Endodermal cell (in vitro differentiated cells): Measurements from ENCODE around the gene MS4A12. TPM values are rescaled to one million over a fixed set of nuclear protein-coding genes. Genes with fewer than 3 reads are reported as not detected.

ENCODE experiments used
- DNase-seq: peaks from one replicate; pipeline ENCODE4 v3.0.0-alpha.2; 2017
- H3K27ac ChIP-seq: 2 replicates; pipeline ENCODE4 v1.5.1; 2013; ENCODE audit warnings: mild to moderate bottlenecking, low read depth, low read length, moderate library complexity
- H3K27me3 ChIP-seq: 2 replicates; pipeline ENCODE4 v1.6.1; 2013; ENCODE audit warnings: mild to moderate bottlenecking, low read length, moderate library complexity; ENCODE audit not compliant: insufficient read depth, control insufficient read depth, poor library complexity, severe bottlenecking
- H3K36me3 ChIP-seq: 2 replicates; pipeline ENCODE4 v1.7.0; 2013; ENCODE audit warnings: mild to moderate bottlenecking, low read length, moderate library complexity; ENCODE audit not compliant: control insufficient read depth, insufficient read depth
- H3K4me1 ChIP-seq: one replicate; pipeline ENCODE4 v1.7.0; 2013; ENCODE audit warnings: low read length; ENCODE audit not compliant: control insufficient read depth, insufficient read depth
- H3K4me3 ChIP-seq: 2 replicates; pipeline ENCODE4 v1.5.1; 2013; ENCODE audit warnings: mild to moderate bottlenecking, low read length, moderate library complexity
- H3K9ac ChIP-seq: 2 replicates; pipeline ENCODE4 v1.6.1; 2013; ENCODE audit warnings: mild to moderate bottlenecking, low read length, moderate library complexity; ENCODE audit not compliant: poor library complexity, severe bottlenecking; ENCODE audit errors: extremely low read depth
- H3K9me3 ChIP-seq: 2 replicates; pipeline ENCODE4 v1.6.1; 2013; ENCODE audit warnings: mild to moderate bottlenecking, low read length, moderate library complexity; ENCODE audit not compliant: control insufficient read depth
- H3K27ac Mint-ChIP-seq: 2 replicates; pipeline ENCODE4 v1.8.0; 2020; ENCODE audit warnings: mixed read lengths
- H3K27me3 Mint-ChIP-seq: 2 replicates; pipeline ENCODE4 v1.8.0; 2021; ENCODE audit warnings: mild to moderate bottlenecking, mixed read lengths; ENCODE audit not compliant: insufficient read depth
- H3K36me3 Mint-ChIP-seq: 2 replicates; pipeline ENCODE4 v1.8.0; 2020; ENCODE audit warnings: low read depth, mixed read lengths
- H3K4me1 Mint-ChIP-seq: 2 replicates; pipeline ENCODE4 v1.8.0; 2020; ENCODE audit warnings: mixed read lengths
- H3K4me3 Mint-ChIP-seq: 2 replicates; pipeline ENCODE4 v1.8.0; 2020; ENCODE audit warnings: mild to moderate bottlenecking, moderate library complexity, mixed read lengths
- H3K9me3 Mint-ChIP-seq: 2 replicates; pipeline ENCODE4 v1.8.0; 2020; ENCODE audit warnings: mild to moderate bottlenecking, mixed read lengths
- CTCF ChIP-seq: fragments of 200-600 bp; sonication (generic); conservative IDR thresholded peaks from 2 replicates; pipeline ENCODE4 v1.5.0; 2021; ENCODE audit warnings: antibody characterized with exemption, mild to moderate bottlenecking
- WGBS, 2 experiments: methylation state at CpG; one replicate each; pipeline versions ENCODE4 v1.1.5 to v1.1.7; 2013; ENCODE audit warnings: missing lambda C conversion rate in 2 of 2, mixed read lengths in 1 of 2; ENCODE audit not compliant: insufficient coverage in 1 of 2, insufficient read length in 1 of 2; 5-methylcytosine and 5-hydroxymethylcytosine counted together
- total RNA-seq, 2 donors: library from RNA; stranded (reverse); fragmentation: NEBNext Ultra II Directional in 1 of 2; extraction: Animal tissue kit (Norgen Biotek cat#: 25700) in 1 of 2; gene quantifications; 2 replicates in 1 of 2; 3 replicates in 1 of 2; pipeline ENCODE4 v1.2.1, GENCODE V29; 2021

Gene MS4A12
- total RNA-seq, 2 donors from 2014 or later: not detected

DNA sequence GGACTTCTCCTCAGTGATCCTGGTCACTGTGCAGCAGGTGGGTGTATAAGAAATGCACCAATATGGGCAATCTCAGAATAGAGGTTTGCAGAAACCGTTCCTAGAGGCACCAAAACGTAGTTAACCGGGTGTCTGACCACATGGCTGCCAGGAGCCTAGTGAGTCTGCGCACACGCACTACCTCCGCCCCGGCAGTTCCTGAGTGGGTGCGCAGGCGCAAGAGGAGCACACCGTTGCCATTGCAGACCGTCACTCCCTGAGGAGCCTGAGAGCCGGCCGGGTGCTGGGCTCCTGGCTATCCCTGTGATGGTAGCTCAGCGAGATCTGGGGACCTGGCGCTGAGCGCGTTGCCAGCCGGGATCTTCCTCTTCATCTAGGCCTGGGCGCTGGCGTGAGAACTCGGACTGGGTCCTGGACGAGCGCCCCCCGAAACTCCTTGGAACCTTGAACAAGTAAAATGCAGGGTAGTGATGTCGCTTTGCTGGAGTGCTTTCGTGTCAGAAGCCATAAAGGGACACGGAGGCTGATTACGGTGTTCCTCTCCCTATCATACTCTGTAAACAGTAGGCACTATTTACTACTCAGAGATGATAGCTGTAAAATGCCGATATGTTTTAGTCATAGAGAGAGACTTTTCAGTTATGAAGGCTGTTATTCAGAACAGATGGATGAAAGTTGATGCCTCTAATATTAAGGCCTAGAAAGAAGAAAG, 22.7 kb downstream of the MS4A12 start, which contains the start of gene MS4A13:
TSS of gene MS4A13 (plus strand) at position 249 of the 712 bp plus-strand sequence. CDS start 2,692 bp downstream, outside the sequence.
- Mint-ChIP-seq H3K4me3 (no peak within 1 kb of the TSS), H3K9me3 (peaks cover 12% of the 10 kb centered on the region), H3K36me3 (no peaks in the 10 kb centered on the region), H3K27ac (no peak within 1 kb of the TSS), H3K27me3 (no peaks in the 10 kb centered on the region), H3K4me1 (no peaks in the 10 kb centered on the region)
- no peak within 1 kb of the TSS for H3K9ac ChIP-seq
- DNase-seq: no peak
- no peaks in the 10 kb centered on the region for H3K27me3 ChIP-seq
- no peak within 1 kb of the TSS for H3K27ac ChIP-seq
- no peaks in the 10 kb centered on the region for H3K36me3 ChIP-seq
- no peaks in the 10 kb centered on the region for H3K4me1 ChIP-seq
- no peak for TF ChIP-seq CTCF
- WGBS, 2 experiments: 94 to 95% methylated on average over 26 to 29 of the region's 29 CpGs
- H3K4me3 ChIP-seq: no peak within 1 kb of the TSS
- H3K9me3 ChIP-seq: no peaks in the 10 kb centered on the region

GRCh38 chr11:60528465-60528864, 35.9 kb downstream of the MS4A12 start:
- Mint-ChIP-seq H3K4me1 (peaks cover 2% of the 10 kb centered on the region), H3K36me3 (peaks cover 7% of the 10 kb centered on the region), H3K4me3 (no peak overlapping the region), H3K9me3 (peaks cover 19% of the 10 kb centered on the region), H3K27me3 (no peaks in the 10 kb centered on the region), H3K27ac (no peak overlapping the region)
- H3K9ac ChIP-seq: no peak overlapping the region
- H3K9me3 ChIP-seq: peaks cover 15% of the 10 kb centered on the region
- DNase-seq: no peak
- H3K4me1 ChIP-seq: no peaks in the 10 kb centered on the region
- no peaks in the 10 kb centered on the region for H3K36me3 ChIP-seq
- no peak for TF ChIP-seq CTCF
- 82% methylated on average over 1 of the region's 1 CpG; no CpG with 5 or more reads in 1 of the 2 experiments for WGBS, 2 experiments
- H3K4me3 ChIP-seq: no peak overlapping the region
- no peaks in the 10 kb centered on the region for H3K27me3 ChIP-seq
- no peak overlapping the region for H3K27ac ChIP-seq

DNA sequence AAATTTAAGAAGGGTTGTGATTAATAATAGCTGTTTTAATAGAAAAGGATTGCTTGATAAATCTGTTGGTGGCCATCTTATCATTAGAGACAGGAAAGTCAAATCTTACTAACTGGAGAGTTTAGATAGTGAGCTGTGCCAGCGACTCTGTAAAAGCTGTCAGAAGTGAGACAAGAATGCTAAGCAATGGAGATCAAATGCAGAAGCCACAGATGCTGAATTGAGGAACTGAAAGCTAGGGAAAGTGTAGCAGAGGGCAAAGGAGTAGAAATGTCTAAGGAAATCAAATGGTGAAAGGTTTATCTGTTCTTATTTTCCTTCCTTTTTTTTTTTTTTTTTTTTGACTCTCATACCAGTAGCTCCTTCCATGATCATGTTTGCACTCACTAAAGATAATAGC, 36.4 kb downstream of the MS4A12 start:
- peaks cover 15% of the 10 kb centered on the region for H3K9me3 ChIP-seq
- H3K27ac Mint-ChIP-seq: no peak overlapping the region
- H3K27me3 ChIP-seq: no peaks in the 10 kb centered on the region
- H3K27me3 Mint-ChIP-seq: no peaks in the 10 kb centered on the region
- DNase-seq: no peak
- no peak overlapping the region for H3K4me3 ChIP-seq
- 60 to 74% methylated on average over 1 of the region's 1 CpG for WGBS, 2 experiments
- H3K4me3 Mint-ChIP-seq: no peak overlapping the region
- peaks cover 7% of the 10 kb centered on the region for H3K36me3 Mint-ChIP-seq
- peaks cover 19% of the 10 kb centered on the region for H3K9me3 Mint-ChIP-seq
- H3K36me3 ChIP-seq: no peaks in the 10 kb centered on the region
- H3K27ac ChIP-seq: no peak overlapping the region
- H3K4me1 Mint-ChIP-seq: peaks cover 2% of the 10 kb centered on the region
- H3K9ac ChIP-seq: no peak overlapping the region
- H3K4me1 ChIP-seq: no peaks in the 10 kb centered on the region
- TF ChIP-seq CTCF: no peak
